LHCN-M2 (cell line): ENCODE data around the gene SLC66A2. TPM values are rescaled to one million over a fixed set of nuclear protein-coding genes. Genes with fewer than 3 reads are reported as not detected.

Source experiments
- DNase-seq: peaks from one replicate; pipeline ENCODE4 v3.0.0-alpha.2; 2012; ENCODE audit warnings: low read depth
- total RNA-seq: library from RNA; depleted of rRNA; stranded (reverse); fragments of >200 nt; gene quantifications from 2 replicates; pipeline ENCODE4 v1.2.3, GENCODE V29; 2014

SLC66A2 gene
- total RNA-seq, 1 experiment from 2014 or later: 45.2 TPM

DNA sequence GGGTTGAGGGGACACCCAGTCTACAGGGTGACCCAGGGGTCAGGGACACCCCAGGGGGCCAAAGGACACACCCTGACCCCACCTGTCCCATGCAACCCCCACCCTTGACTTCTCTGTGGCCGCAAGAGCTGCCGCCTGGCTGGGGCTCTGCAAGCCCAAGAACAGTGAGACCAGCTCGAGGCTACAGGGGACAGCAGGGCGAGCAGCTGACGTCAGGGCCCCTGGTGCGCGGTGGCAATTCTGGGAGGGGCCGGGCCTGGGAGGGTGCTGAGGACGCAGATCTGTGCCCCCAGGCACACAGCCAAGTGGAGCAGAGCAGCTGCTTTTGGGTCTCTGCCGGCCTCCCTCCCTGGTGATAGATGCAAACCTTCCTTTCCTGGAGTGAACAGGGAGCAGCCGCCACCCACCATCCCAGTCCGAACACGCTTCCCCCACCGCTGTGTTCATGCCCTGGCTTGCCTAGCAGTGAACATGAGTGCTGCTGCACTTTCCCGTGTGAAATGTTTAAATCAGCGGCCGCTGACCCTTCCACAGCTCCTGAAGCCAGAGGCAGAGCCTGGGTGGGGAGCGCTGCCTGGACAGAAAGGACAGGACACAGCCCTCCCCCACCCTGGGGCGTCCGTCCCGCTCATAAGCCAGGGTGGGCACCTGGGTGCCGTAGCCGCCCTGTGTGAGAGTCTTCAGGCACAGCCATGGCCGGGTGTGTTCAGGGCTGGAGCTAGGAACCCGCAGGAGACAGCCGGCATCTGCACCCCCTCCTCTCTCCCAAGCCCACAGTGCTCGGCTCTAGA lies 46.9 kb downstream of the SLC66A2 start:
- DNase-seq: no peak

DNA sequence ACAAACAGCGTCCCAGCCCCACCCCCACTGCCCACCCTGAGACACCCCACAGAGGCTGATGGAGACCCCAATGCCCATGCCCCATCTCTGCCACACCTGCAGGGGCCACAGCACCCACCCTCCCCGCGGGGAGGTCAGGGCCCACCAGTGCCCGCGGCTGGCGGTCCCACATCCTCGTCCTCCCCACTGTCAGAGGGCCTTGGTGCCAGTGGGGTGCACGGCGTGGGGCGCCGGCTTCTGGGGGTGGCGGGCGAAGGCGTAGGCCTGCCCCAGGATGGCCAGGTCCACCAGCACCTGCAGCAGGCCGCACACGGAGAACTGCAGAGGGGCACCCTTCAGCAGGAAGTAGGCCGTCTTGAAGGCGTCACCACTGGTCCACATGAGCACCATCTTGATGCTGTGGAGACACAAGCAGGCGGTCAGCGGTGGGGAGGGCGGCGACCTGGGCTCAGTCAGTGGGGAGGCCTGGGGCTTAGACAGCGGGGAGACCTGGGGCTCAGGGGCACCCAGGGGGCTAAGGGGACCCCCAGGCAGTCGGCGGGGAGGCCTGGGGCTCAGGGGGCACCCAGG lies 47.6 kb downstream of the SLC66A2 start:
- DNase-seq: no peak

DNA sequence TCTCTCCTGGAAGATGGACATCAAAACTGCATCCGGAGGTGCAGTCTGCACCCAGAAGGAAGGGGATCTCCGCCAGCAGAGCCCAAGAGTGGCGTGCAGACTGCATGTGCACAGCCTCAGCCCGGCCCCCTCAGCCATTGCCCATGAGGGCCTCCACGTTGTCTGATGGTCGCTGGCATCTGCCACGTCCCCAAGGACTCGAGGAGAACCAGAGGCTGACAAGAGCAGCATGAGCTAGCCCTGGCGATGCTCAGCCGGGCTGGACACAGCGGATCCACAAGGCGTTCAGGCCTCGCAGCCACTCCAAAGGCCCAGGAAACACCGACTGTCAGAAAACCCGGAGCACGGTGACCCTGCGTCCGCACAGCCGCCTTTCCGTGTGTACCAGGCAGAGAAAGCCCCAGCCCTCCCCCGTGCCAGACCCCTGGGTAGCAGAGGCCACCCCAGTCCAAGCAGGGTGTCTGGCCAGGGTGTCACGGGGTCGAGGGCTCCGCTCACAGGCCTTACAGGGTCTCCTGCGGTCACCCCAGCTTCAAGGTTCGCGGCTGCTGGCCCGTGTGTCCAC lies 48.3 kb downstream of the SLC66A2 start:
- DNase-seq: no peak

DNA sequence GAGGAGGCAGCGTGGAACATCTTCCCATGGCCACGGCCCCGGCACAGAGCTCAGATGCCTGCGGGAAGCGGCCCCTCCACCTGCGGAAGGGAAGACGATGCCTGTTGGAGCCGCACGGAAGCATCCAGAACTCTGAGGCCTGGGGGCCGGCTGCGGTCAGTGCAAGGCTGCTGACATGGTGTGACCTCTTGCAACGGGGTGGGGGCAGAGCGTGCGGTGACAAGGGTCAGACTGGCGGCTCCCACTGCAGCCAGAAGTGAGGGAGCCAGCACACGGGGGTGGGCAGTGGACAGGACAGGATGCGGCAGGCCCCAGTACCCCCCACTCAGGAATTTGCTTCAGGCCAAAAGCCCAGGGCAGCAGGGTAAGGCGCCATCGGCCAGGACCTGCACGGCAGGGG lies 48.8 kb downstream of the SLC66A2 start:
- no peak for DNase-seq

DNA sequence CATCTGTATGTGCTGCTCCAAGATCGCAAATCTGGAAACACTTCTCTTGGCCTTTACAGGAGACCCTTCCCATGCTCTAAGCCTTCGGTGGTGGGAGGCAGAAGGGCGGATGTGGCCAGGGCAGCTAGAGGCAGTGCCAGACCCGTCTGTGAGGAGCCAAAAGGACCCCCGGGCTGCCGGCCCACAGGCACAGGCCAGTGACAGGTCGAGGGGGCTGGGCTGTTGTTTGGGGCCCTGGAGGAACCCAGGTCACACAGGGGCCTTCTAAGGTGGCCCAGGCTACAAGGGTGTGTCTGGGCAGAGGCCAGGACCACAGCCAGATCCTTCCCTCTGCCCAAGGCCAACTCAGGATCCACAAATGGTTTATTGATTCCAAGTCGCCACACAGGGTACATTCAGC lies 49.4 kb downstream of the SLC66A2 start:
- no peak for DNase-seq

DNA sequence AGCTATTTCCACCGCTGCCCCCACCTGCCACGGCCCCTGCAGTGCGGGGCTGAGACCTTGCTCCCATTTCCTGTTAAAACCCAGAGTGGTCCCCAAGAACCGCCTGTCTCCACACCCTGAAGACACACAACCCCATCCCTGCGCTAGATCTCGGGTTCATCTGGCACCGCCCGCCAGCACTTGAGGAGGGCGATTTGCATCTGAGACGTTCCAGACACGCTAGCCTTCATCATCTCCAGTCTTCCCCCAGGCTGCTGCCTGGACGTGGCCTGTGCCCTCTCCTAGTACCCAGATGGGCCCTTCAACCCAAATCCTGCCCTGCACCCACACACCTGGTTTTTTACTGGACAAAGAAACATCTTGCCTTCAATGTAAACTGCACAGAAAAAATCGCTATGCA lies 49.8 kb downstream of the SLC66A2 start:
- DNase-seq: no peak

- no peak for DNase-seq
These were observed 50.6 kb downstream of the SLC66A2 start for GRCh38 chr18:79900610-79901570.

GRCh38 chr18:79899609-79900445 lies 51.6 kb downstream of the SLC66A2 start:
- no peak for DNase-seq

DNA sequence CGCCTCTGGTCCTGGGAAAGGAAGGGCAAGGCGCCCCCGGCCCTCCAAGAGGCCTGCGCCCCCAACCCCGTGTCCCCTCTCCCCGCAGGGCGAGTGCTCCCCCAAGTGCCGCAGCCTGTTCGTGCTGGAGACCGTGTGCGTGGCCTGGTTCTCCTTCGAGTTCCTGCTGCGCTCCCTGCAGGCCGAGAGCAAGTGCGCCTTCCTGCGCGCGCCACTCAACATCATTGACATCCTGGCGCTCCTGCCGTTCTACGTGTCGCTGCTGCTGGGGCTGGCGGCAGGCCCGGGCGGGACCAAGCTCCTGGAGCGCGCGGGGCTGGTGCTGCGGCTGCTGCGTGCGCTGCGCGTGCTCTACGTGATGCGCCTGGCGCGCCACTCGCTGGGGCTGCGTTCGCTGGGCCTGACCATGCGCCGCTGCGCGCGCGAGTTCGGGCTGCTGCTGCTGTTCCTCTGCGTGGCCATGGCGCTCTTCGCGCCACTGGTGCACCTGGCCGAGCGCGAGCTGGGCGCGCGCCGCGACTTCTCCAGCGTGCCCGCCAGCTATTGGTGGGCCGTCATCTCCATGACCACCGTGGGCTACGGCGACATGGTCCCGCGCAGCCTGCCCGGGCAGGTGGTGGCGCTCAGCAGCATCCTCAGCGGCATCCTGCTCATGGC lies 52.4 kb downstream of the SLC66A2 start:
- no peak for DNase-seq

DNA sequence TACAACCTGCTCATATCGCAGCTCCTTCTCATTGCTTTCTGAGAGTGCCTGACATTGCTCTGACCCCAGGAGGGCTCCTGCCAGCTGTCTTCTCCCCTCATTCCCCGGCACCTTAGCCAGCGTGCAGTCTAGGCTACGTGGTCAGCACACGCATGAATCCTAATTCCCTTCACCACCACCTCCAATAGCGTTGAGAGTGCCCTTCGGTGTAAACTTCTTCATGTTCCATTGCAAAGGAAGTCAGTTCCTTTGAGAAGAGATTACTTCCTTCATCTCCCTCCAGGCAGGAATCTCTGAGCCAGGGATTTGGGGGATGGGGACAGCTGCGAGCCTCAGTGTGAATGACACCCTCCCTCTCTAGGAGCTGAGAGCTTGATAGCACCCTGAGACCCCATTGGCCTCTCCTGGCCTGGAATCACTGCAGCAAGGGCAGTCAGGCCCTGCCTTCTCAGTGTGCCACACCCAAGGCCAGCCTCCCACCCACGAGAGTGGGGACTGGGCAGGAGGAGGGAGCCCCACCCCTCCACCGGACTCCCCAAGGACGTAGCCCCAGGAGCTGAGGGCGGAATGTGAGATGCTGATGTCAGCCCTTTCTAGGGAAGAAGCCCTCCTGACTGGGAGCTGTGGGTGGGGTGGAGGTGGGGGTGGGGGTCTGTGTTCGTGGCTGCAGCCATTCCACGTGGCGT lies 53.4 kb downstream of the SLC66A2 start:
- DNase-seq: no peak

GRCh38 chr18:79896738-79897137 lies 54.7 kb downstream of the SLC66A2 start:
- DNase-seq: peak; percentile 5

- no peak for DNase-seq
These were observed 60.8 kb downstream of the SLC66A2 start for GRCh38 chr18:79890674-79891073.

GRCh38 chr18:79889569-79889968 lies 61.9 kb downstream of the SLC66A2 start:
- DNase-seq: no peak

- DNase-seq: no peak
These were observed 63.4 kb downstream of the SLC66A2 start for GRCh38 chr18:79888016-79888415.

DNA sequence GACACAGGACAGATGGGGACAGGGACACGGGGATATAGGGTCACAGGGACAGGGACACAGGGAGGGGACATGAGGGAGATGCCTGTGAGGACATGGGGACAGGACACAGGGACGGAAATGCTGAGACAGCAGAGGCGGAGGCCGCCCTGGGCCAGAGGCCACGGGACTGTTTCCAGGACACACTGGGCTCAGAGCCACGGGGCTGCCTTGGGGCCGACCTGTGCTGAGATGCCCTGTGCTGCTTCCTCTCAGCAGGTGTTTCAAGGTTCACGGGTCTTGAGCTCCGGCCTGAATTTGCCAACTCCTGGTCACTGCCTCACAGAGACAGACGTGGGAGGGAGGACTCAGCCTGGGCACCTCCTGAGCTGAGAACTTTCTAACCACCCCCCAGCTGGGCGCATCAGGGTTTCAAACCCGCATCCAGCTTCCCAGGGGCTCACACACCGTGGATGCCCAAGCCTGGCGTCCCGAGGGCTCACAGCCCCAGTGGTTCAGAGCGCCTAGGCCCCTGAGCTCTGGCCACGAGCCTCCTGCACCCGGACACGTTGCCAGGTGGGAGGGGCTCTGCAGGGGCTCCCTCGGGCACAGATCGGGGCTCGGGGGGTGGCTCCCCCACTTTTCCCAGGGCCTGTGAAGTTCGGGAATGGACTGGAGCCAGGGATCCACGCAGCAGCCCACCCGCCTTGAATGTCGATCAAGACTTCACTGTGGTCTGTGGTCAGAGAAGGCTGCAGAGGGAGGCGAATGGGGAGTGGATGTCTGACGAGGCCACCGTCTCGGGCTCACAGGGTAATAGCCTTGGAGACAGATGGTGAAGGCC lies 64.1 kb downstream of the SLC66A2 start:
- DNase-seq: no peak

DNA sequence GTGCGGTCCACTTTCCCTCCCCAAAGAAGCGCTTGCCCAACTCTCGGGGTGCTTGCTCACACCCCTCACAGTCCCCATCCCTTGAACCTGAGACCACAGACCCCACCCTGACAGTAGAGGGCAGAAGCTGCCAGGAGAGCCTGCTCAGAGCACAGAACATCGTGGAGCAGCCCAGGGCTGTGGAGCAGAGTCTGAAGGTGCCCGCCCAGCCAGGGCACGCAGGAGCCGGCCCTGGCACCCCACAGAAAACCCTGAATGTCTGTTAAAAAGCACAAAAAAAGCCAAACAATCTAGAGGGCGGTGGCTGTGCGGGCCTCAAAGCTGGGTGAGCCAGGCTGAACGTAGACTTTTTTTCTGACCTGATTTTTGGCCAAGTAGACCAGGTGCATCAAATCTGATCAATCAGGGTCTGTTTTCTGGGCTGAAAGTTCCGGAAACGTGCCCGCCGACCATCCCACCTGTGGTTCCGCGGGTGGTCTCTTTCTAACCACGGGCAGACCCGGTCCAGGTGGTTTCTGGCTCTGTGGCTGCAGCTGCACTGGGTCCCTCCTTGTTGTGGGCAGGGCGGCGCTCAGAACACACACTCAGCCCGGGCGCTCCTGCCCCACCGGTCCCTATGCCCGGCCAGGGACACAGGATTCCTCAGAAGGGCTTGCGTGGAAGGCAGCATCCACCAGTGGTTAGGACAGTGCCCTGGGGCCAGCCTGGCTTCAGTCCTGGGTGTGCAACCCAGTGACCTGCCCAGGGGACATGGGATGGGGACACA lies 66.3 kb downstream of the SLC66A2 start:
- no peak for DNase-seq

- DNase-seq: no peak
These were observed 67.0 kb downstream of the SLC66A2 start for GRCh38 chr18:79884294-79884962.
